ENCODE results near the gene FANCI.

DNA sequence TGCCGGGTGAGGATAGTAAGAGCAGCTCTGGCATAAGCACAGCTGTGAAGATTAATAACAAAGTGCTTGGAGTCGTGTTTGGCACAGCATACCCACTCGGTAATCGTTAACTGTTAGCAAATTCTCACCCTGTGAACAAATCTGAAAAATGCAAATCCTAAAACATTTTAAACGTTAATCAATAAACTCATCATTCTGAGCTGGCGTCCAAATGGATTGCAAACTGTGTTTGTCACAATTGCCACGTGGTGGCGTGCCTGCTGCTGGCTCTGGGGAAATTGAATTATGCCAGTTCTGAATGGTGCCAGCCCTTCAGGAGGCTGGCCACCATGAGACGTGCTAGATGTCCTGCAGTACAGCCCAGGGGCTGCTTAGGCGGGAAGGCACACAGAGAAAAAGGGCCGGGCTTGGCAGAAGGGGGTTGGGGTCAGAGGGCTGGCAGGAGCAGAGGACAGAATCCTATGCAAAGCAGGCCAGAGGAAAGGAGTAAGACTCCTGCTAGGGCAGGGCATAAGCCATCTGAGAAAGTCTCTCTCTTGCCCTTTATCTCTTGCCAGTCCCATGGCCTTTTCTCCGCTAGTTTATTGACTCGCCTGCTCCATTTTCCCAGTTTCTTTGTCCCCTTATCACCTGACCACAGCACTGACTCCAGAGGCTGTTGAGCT lies 113.0 kb downstream of the FANCI start:
- TF ChIP-seq, protein P1, sequence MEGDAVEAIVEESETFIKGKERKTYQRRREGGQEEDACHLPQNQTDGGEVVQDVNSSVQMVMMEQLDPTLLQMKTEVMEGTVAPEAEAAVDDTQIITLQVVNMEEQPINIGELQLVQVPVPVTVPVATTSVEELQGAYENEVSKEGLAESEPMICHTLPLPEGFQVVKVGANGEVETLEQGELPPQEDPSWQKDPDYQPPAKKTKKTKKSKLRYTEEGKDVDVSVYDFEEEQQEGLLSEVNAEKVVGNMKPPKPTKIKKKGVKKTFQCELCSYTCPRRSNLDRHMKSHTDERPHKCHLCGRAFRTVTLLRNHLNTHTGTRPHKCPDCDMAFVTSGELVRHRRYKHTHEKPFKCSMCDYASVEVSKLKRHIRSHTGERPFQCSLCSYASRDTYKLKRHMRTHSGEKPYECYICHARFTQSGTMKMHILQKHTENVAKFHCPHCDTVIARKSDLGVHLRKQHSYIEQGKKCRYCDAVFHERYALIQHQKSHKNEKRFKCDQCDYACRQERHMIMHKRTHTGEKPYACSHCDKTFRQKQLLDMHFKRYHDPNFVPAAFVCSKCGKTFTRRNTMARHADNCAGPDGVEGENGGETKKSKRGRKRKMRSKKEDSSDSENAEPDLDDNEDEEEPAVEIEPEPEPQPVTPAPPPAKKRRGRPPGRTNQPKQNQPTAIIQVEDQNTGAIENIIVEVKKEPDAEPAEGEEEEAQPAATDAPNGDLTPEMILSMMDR (IDR thresholded peaks at IDR 0.05), result peak in 6 of 7 experiments; percentile 12 to 49 (median 40)
- no peak for TF ChIP-seq POLR2A (IDR thresholded peaks at IDR 0.05)

Measured in body of pancreas (tissue), 4 donors.